IMR-90 (cell line): ENCODE measurements around the gene STAM. TPM values are rescaled to one million over a fixed set of nuclear protein-coding genes. Genes with fewer than 3 reads are reported as not detected.

Experiments used
- ATAC-seq: fragments of 200-7000 bp; cut with Tn5 transposase; 2 replicates; pipeline ENCODE4 v1.9.1; 2020; ENCODE audit warnings: low read depth, mild to moderate bottlenecking, moderate library complexity
- BruUV-seq: library from RNA; stranded (reverse); fragments of 400-500 nt; replicated peaks from 2 replicates; lab custom pipeline; 2021; lab: Mats Ljungman, UMichigan
- CTCF ChIA-PET: fragments of 300-600 bp; formaldehyde crosslinking; extraction: SDS; loops from one replicate; lab custom pipeline; 2021; ENCODE audit warnings: antibody characterized with exemption; lab: Yijun Ruan, JAX
- POLR2A ChIA-PET: fragments of 300-600 bp; sonication (Branson Sonifier 250); formaldehyde crosslinking; loops from one replicate; lab custom pipeline; 2022; ENCODE audit warnings: antibody characterized with exemption; ENCODE audit not compliant: unreplicated experiment; lab: Charles Lee
- DNase-seq: peaks from one replicate; pipeline ENCODE4 v3.0.0; 2013
- H2AFZ ChIP-seq: replicated peaks from 2 replicates; pipeline ENCODE3; 2013; ENCODE audit warnings: low read length, mild to moderate bottlenecking; ENCODE audit not compliant: poor library complexity
- H2AK5ac ChIP-seq: 2 replicates; pipeline ENCODE4 v1.6.1; 2013; ENCODE audit warnings: low read depth, low read length, inconsistent platforms
- H2AK9ac ChIP-seq: replicated peaks from 2 replicates; pipeline ENCODE3; 2013; ENCODE audit warnings: mild to moderate bottlenecking, low read depth, low read length, moderate library complexity; ENCODE audit not compliant: poor library complexity
- H2BK120ac ChIP-seq: 2 replicates; pipeline ENCODE4 v1.6.1; 2013; ENCODE audit warnings: low read depth, low read length, inconsistent platforms
- H2BK15ac ChIP-seq: 3 replicates; pipeline ENCODE4 v1.6.1; 2013; ENCODE audit warnings: low read depth, low read length, inconsistent platforms
- H2BK20ac ChIP-seq: 2 replicates; pipeline ENCODE4 v1.6.1; 2013; ENCODE audit warnings: low read depth, mild to moderate bottlenecking, inconsistent platforms, low read length, moderate library complexity
- H2BK5ac ChIP-seq: 2 replicates; pipeline ENCODE4 v1.6.1; 2013; ENCODE audit warnings: mild to moderate bottlenecking, low read depth, low read length, inconsistent platforms; ENCODE audit not compliant: poor library complexity, severe bottlenecking
- H3K14ac ChIP-seq: replicated peaks from 2 replicates; pipeline ENCODE4 v1.6.1; 2013; ENCODE audit warnings: low read depth, low read length, inconsistent platforms
- H3K18ac ChIP-seq: 2 replicates; pipeline ENCODE4 v1.6.1; 2013; ENCODE audit warnings: low read depth, low read length, control low read depth
- H3K23ac ChIP-seq: 2 replicates; pipeline ENCODE4 v1.6.1; 2013; ENCODE audit warnings: low read depth, low read length, inconsistent platforms
- H3K27ac ChIP-seq: 2 replicates; pipeline ENCODE4 v1.5.1; 2013; ENCODE audit warnings: mild to moderate bottlenecking, control low read depth, low read length; ENCODE audit not compliant: insufficient read depth
- H3K27me3 ChIP-seq: 2 replicates; pipeline ENCODE4 v1.6.1; 2013; ENCODE audit warnings: low read length; ENCODE audit not compliant: control insufficient read depth, insufficient read depth
- H3K36me3 ChIP-seq: 2 replicates; pipeline ENCODE4 v1.6.1; 2013; ENCODE audit warnings: low read length, mixed read lengths; ENCODE audit not compliant: control insufficient read depth, insufficient read depth
- H3K4ac ChIP-seq: 2 replicates; pipeline ENCODE4 v1.6.1; 2013; ENCODE audit warnings: low read depth, low read length, inconsistent platforms
- H3K4me1 ChIP-seq: 2 replicates; pipeline ENCODE4 v1.6.1; 2013; ENCODE audit warnings: low read length, mixed read lengths; ENCODE audit not compliant: control insufficient read depth, insufficient read depth
- H3K4me2 ChIP-seq: 2 replicates; pipeline ENCODE4 v1.6.1; 2013; ENCODE audit warnings: low read depth, mild to moderate bottlenecking, control low read depth, low read length, moderate library complexity
- H3K4me3 ChIP-seq: 2 replicates; pipeline ENCODE4 v1.5.1; 2013; ENCODE audit warnings: low read depth, mild to moderate bottlenecking, control low read depth, low read length, moderate library complexity; ENCODE audit not compliant: insufficient read depth
- H3K56ac ChIP-seq: 2 replicates; pipeline ENCODE4 v1.6.1; 2013; ENCODE audit warnings: low read length, inconsistent platforms; ENCODE audit not compliant: insufficient read depth; ENCODE audit errors: extremely low read depth
- H3K79me1 ChIP-seq, 2 experiments: 2 replicates each; pipeline ENCODE4 v1.6.1; 2013; ENCODE audit warnings: low read length in 2 of 2, inconsistent platforms in 1 of 2, low read depth in 1 of 2
- H3K9ac ChIP-seq: 2 replicates; pipeline ENCODE4 v1.6.1; 2013; ENCODE audit warnings: low read depth, low read length, control low read depth
- H3K9me1 ChIP-seq: 2 replicates; pipeline ENCODE4 v1.6.1; 2013; ENCODE audit warnings: low read length, inconsistent platforms; ENCODE audit not compliant: insufficient read depth
- H3K9me3 ChIP-seq: 2 replicates; pipeline ENCODE4 v1.6.1; 2013; ENCODE audit warnings: low read length; ENCODE audit not compliant: control insufficient read depth, insufficient read depth
- H4K20me1 ChIP-seq: 2 replicates; pipeline ENCODE4 v1.6.1; 2013; ENCODE audit warnings: low read length, inconsistent platforms; ENCODE audit not compliant: insufficient read depth
- H4K5ac ChIP-seq: 2 replicates; pipeline ENCODE4 v1.6.1; 2013; ENCODE audit warnings: mild to moderate bottlenecking, low read depth, low read length, control low read depth
- H4K8ac ChIP-seq, 2 experiments: 2 replicates each; pipeline ENCODE4 v1.6.1; 2013; ENCODE audit warnings: low read depth in 2 of 2, low read length in 2 of 2, control low read depth in 1 of 2, inconsistent platforms in 1 of 2
- H4K91ac ChIP-seq: 2 replicates; pipeline ENCODE4 v1.6.1; 2013; ENCODE audit warnings: low read depth, low read length, inconsistent platforms; ENCODE audit not compliant: insufficient read depth
- BHLHE40 ChIP-seq: fragments of 150-350 bp; IDR thresholded peaks from 2 replicates; pipeline ENCODE4 v1.6.1; 2016; ENCODE audit warnings: mild to moderate bottlenecking, low read depth, low read length
- CEBPB ChIP-seq: IDR thresholded peaks from 2 replicates; pipeline ENCODE4 v1.6.1; 2012; ENCODE audit warnings: low read depth, low read length, improper control_type of control experiment
- CTCF ChIP-seq: conservative IDR thresholded peaks from 2 replicates; pipeline ENCODE4 v1.5.1; 2012; ENCODE audit warnings: mild to moderate bottlenecking, low read depth, low read length, improper control_type of control experiment
- MAFK ChIP-seq: IDR thresholded peaks from 2 replicates; pipeline ENCODE4 v1.6.1; 2012; ENCODE audit warnings: low read depth, low read length, improper control_type of control experiment
- MXI1 ChIP-seq: IDR thresholded peaks from 2 replicates; pipeline ENCODE4 v1.6.1; 2012; ENCODE audit warnings: low read depth, mild to moderate bottlenecking, low read length, moderate library complexity, borderline replicate concordance
- NFE2L2 ChIP-seq: fragments of 150-350 bp; IDR thresholded peaks from 2 replicates; pipeline ENCODE4 v1.6.1; 2016; ENCODE audit warnings: low read depth, mild to moderate bottlenecking, low read length
- POLR2A ChIP-seq: IDR thresholded peaks from 2 replicates; pipeline ENCODE4 v1.6.1; 2012; ENCODE audit warnings: mild to moderate bottlenecking, low read depth, low read length
- RCOR1 ChIP-seq: IDR thresholded peaks from 2 replicates; pipeline ENCODE4 v1.6.1; 2012; ENCODE audit warnings: mild to moderate bottlenecking, low read length, improper control_type of control experiment; ENCODE audit not compliant: insufficient replicate concordance
- RFX5 ChIP-seq: IDR thresholded peaks from 2 replicates; pipeline ENCODE4 v1.8.0; 2012; ENCODE audit warnings: low read depth, mild to moderate bottlenecking, low read length, moderate library complexity
- SMC3 ChIP-seq: fragments of 150-350 bp; IDR thresholded peaks from 2 replicates; pipeline ENCODE4 v1.6.1; 2016; ENCODE audit warnings: low read depth, mild to moderate bottlenecking, antibody characterized with exemption, low read length, moderate library complexity
- WGBS, 2 experiments: methylation state at CpG; one replicate each; pipeline versions ENCODE4 v1.1.5 to v1.1.7; 2013; ENCODE audit warnings: missing lambda C conversion rate in 2 of 2; ENCODE audit not compliant: insufficient read length in 1 of 2; ENCODE audit errors: extremely low coverage in 2 of 2; 5-methylcytosine and 5-hydroxymethylcytosine counted together
- dilution Hi-C: fragments of 300-500 bp; cut with HindIII; formaldehyde crosslinking; loops from one replicate; pipeline ENCODE4 v1.14.3; 2018; ENCODE audit warnings: low sequenced_read_pairs; ENCODE audit not compliant: unreplicated experiment
- in situ Hi-C: fragments of 300-500 bp; cut with MboI; formaldehyde crosslinking; loops from 3 replicates; pipeline ENCODE4 v1.14.3; 2019; ENCODE audit warnings: low sequenced_read_pairs, inconsistent platforms, mixed read lengths
- intact Hi-C: fragments of 100-400 bp; cut with micrococcal nuclease; formaldehyde crosslinking; loops from 2 replicates; pipeline ENCODE4 v1.10.0; 2022
- polyA plus RNA-seq, 3 experiments: library from polyadenylated mRNA; depleted of rRNA; stranded (reverse); fragments of >200 nt; gene quantifications; 2 replicates each; pipeline ENCODE4 v1.2.3, GENCODE V29; 2012; ENCODE audit warnings: low replicate concordance in 1 of 3
- total RNA-seq: library from RNA; depleted of rRNA; stranded (reverse); fragments of >200 nt; gene quantifications from 2 replicates; pipeline ENCODE4 v1.2.3, GENCODE V29; 2012

The STAM gene
- total and polyA plus RNA-seq, 2 of the 4 experiments (the other 2 are of a cell fraction) = 22.9 to 23.3 TPM

GRCh38 chr10:17617031-17617911 is 26.7 kb upstream of the STAM start, which contains the start of gene HACD1:
Gene HACD1, minus strand, starts transcription at chr10:17617374. Its CDS starts 35 bp downstream, at chr10:17617339.
- peak; percentile 87 for ATAC-seq
- Histone ChIP-seq H3K79me1 (peaks cover 7 to 24% of the 10 kb centered on the region in 2 experiments), H3K18ac (peak within 1 kb of the TSS; percentile 34), H3K27me3 (no peaks in the 10 kb centered on the region), H4K8ac (peak within 1 kb of the TSS; percentile 62 to 71), H3K4me1 (no peaks in the 10 kb centered on the region), H3K36me3 (no peaks in the 10 kb centered on the region), H4K20me1 (no peaks in the 10 kb centered on the region; the same call in 1 of the 2 replicates), H3K4me2 (peak within 1 kb of the TSS; percentile 90), H3K9me1 (no peaks in the 10 kb centered on the region), H3K27ac (peak within 1 kb of the TSS; percentile 78), H2BK20ac (0 out of 2 replicates have a peak within 1 kb of the TSS, but pooled peaks have one; percentile 65), H3K9me3 (no peaks in the 10 kb centered on the region), H2AK9ac (peak within 1 kb of the TSS; percentile 95), H2AK5ac (peak within 1 kb of the TSS; percentile 46; the same call in 1 of the 2 replicates), H4K91ac (peak within 1 kb of the TSS; percentile 88), H3K56ac (peak within 1 kb of the TSS; percentile 78), H3K14ac (peak within 1 kb of the TSS; percentile 79), H2BK5ac (peak within 1 kb of the TSS; percentile 79), H2BK120ac (peak within 1 kb of the TSS; percentile 88), H3K9ac (peak within 1 kb of the TSS; percentile 85), H3K4me3 (peak within 1 kb of the TSS; percentile 61), H3K4ac (peak within 1 kb of the TSS; percentile 89), H4K5ac (peak within 1 kb of the TSS; percentile 45), H3K23ac (peak within 1 kb of the TSS; percentile 95), H2BK15ac (peak within 1 kb of the TSS; percentile 79; the same call in 1 of the 3 replicates), H2AFZ (peak within 1 kb of the TSS; percentile 99)
- POLR2A ChIA-PET = interaction anchor here (0.6 kb wide), 1 partner anchor 789 kb away, joined by 13 read pairs; no protein-coding TSS in a partner anchor
- in situ Hi-C loops = loop anchor here (25.0 kb wide), 1 partner anchor 780 kb away; no protein-coding TSS in a partner anchor
- BruUV-seq = no TSS peak
- DNase-seq = peak; percentile 75
- dilution Hi-C loops = no loop called here
- WGBS, 2 experiments = 1% methylated on average over 32 of the region's 92 CpGs; no CpG with 5 or more reads in 1 of the 2 experiments
- CTCF ChIA-PET = interaction anchor here (0.6 to 1.5 kb wide), 3 partner anchors 15 to 233 kb away, joined by 3 to 4 read pairs (median 3); partner anchors contain the start of gene STAM
- intact Hi-C loops = loop anchor here (2.0 kb wide), 2 partner anchors 28 to 58 kb away; partner anchors contain the start of gene STAM
- TF ChIP-seq NFE2L2 (no peak), MAFK (no peak), RFX5 (no peak), BHLHE40 (peak; percentile 46; the same call in 1 of the 2 replicates), CEBPB (0 out of 2 replicates have a peak, but pooled peaks have one; percentile 7), POLR2A (0 out of 2 replicates have a peak, but pooled peaks have one; percentile 33), SMC3 (0 out of 2 replicates have a peak, but pooled peaks have one; percentile 10), MXI1 (peak; percentile 35; the same call in 1 of the 2 replicates), CTCF (peak; percentile 19; the same call in 1 of the 2 replicates), RCOR1 (no peak)
